Stimulated activated naive CD8-positive, alpha-beta T cell treated with anti-CD3 and anti-CD28 coated beads, Interleukin-15, Interleukin-2, amounts not matched to agents 100 ng/mL and 50 ng/mL, for 24 hours (primary cell): Measurements from ENCODE around the gene KIF5B.
"Not testable (repeated sequence)": the region's sequence is repeated elsewhere in the genome, so short reads cannot be mapped to it uniquely, and the experiment has no call there.

Experiments
- H3K27ac Mint-ChIP-seq: one replicate; pipeline ENCODE4 v1.8.0; 2021; ENCODE audit warnings: mild to moderate bottlenecking, mixed read lengths
- H3K27me3 Mint-ChIP-seq: one replicate; pipeline ENCODE4 v1.8.0; 2021; ENCODE audit warnings: mixed read lengths
- H3K36me3 Mint-ChIP-seq: one replicate; pipeline ENCODE4 v1.8.0; 2021; ENCODE audit warnings: low read depth, mixed read lengths
- H3K4me1 Mint-ChIP-seq: one replicate; pipeline ENCODE4 v1.8.0; 2021; ENCODE audit warnings: low read depth, mixed read lengths
- H3K4me3 Mint-ChIP-seq: one replicate; pipeline ENCODE4 v1.8.0; 2021; ENCODE audit warnings: mild to moderate bottlenecking, mixed read lengths
- H3K9me3 Mint-ChIP-seq: one replicate; pipeline ENCODE4 v1.8.0; 2021; ENCODE audit warnings: mixed read lengths

The KIF5B gene

DNA sequence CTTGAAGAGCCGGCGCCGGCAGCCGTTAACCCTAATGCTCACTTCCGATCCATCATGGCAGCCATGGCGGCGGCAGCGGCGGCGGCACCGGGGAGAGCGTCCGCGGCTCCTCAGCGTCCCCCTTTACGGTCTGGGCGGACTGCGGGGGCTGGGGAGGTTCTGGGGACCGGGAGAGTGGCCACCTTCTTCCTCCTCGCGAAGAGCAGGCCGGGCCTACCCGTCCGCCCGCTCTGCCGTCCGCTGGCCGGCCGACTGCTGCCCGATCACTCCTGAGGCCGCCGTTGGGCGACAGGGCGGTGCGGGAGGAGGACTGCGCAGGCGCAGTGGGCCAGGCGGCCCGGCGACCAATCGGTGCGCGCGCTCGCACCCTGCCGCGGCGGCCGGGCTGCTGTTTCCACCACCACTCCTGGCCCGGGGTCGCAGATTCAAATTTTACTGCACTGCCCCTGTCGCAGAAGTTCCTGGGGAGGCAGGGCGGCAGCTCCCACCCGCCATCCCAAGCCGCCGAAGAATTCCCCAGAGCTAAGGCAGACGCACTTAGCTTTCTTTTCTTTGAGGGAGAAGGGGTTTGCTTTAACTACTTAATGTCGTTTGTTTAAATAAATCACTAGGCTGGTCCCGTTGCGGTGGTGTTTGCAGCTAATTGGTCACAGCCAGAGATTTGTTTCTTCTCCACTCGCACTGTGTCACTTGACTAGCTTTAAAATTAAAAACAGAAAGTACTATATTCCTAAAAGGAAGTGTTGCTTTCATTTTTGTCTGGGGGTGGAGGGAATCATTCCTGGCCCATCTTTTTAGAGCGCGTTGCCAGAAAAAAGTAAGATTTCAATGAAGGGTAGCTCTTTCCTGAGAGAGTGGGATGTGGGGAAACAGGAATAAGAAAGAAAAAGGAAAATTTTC lies at the start of gene KIF5B:
KIF5B (minus strand) TSS at position 290 of the 900 bp plus-strand sequence. CDS start 452 bp downstream, outside the sequence.
- Mint-ChIP-seq H3K27ac (peak within 1 kb of the TSS; percentile 93), H3K36me3 (peaks cover 15% of the 10 kb centered on the region), H3K27me3 (no peaks in the 10 kb centered on the region), H3K9me3 (no peaks in the 10 kb centered on the region), H3K4me3 (peak within 1 kb of the TSS; percentile 98), H3K4me1 (peaks cover 47% of the 10 kb centered on the region)

DNA sequence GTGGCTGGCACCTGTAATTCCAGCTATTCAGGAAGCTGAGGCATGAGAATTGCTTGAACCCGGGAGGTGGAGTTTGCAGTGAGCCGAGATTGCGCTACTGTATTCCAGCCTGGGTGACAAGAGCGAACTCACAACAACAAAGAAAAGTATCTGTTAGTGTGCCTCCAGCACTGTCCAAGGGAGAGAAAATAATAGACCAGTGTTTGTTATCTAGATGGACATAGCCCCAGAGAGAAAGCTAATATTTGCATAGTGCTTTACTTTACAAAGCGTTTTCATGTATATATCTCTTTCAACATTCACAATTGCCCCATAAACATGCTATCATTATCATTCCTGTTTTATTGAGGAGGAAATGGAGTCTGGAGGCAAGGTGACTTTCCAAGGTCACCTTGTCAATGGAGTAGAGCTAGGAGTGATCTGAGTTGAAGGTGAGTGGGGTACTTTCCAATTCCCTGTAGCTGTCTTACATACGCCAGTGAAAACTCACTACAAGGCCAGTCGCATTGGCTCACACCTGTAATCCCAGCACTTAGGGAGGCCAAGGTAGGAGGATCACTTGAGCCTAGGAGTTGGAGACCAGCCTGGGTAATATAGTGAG lies 49.7 kb upstream of the KIF5B start:
- H3K4me1 Mint-ChIP-seq, result no peaks in the 10 kb centered on the region
- H3K36me3 Mint-ChIP-seq, result no peaks in the 10 kb centered on the region
- H3K27me3 Mint-ChIP-seq, result no peaks in the 10 kb centered on the region
- no peak overlapping the region for H3K27ac Mint-ChIP-seq
- H3K9me3 Mint-ChIP-seq, result no peaks in the 10 kb centered on the region
- H3K4me3 Mint-ChIP-seq, result no peak overlapping the region

DNA sequence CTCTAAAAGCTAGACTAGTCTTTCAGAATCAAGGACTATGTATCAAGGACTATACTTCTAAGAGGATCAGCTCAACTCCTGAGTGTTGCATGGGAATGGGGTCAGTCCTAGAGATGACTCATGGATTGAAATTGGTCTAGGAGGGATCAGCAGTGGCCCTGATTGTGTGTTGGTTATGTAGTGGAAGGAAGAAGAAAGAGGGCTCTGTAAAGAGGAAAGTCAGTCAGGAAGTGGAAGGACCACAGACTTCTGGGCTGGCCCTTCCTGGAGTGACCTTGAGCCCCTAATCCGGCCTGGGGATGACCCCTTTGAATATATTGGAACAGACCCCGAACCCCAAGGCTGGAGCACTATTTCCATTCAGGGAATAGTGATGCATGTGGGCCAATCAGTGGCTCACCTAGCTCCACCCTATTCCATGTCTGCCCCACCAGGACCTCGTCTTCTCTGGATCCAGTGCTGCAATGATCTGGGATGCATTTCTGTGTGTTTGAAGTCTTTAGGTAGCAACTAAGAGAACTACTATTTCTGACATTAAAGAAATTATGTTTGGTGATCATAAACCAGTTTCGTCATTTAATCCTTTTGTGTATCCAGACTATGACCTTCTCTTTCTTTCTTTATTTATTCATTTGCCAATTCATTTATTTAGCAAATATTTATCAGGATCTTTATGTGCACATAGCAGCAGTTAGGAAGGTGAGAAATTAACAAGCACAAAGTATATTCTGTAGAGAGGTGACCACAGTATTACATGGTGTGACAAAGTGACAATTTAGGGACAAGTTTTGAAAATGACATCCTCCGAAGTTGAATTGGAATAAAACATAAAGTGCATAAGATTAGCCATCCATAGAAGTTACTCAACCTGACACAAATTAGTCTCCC lies 48.6 kb upstream of the KIF5B start:
- H3K4me1 Mint-ChIP-seq, result no peaks in the 10 kb centered on the region
- no peaks in the 10 kb centered on the region for H3K36me3 Mint-ChIP-seq
- H3K9me3 Mint-ChIP-seq, result no peaks in the 10 kb centered on the region
- H3K27me3 Mint-ChIP-seq, result no peaks in the 10 kb centered on the region
- no peak overlapping the region for H3K4me3 Mint-ChIP-seq
- H3K27ac Mint-ChIP-seq, result no peak overlapping the region

GRCh38 chr10:32104181-32104580 lies 48.0 kb upstream of the KIF5B start:
- H3K36me3 Mint-ChIP-seq, result no peaks in the 10 kb centered on the region
- H3K4me3 Mint-ChIP-seq, result no peak overlapping the region
- H3K4me1 Mint-ChIP-seq, result no peaks in the 10 kb centered on the region
- no peak overlapping the region for H3K27ac Mint-ChIP-seq
- no peaks in the 10 kb centered on the region for H3K9me3 Mint-ChIP-seq
- H3K27me3 Mint-ChIP-seq, result no peaks in the 10 kb centered on the region

DNA sequence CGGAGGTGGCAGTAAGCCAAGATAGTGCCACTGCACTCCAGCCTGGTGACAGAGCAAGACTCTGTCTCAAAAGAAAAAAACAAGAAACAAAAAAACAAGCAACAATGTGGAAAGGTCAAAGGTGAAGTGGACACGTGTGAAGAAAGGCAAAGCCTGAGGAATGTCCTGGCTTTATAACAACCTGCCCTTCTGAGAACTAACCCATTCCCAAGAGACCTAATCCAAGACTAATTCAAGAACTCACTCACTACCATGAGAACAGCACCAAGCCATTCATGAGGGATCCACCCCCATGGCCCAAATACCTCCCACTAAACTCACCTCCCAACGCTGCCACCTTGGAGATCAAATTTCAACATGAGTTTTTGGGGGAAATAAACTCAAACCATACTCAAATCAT lies 47.5 kb upstream of the KIF5B start:
- no peaks in the 10 kb centered on the region for H3K36me3 Mint-ChIP-seq
- H3K27ac Mint-ChIP-seq, result no peak overlapping the region
- no peak overlapping the region for H3K4me3 Mint-ChIP-seq
- no peaks in the 10 kb centered on the region for H3K4me1 Mint-ChIP-seq
- no peaks in the 10 kb centered on the region for H3K27me3 Mint-ChIP-seq
- H3K9me3 Mint-ChIP-seq, result no peaks in the 10 kb centered on the region

DNA sequence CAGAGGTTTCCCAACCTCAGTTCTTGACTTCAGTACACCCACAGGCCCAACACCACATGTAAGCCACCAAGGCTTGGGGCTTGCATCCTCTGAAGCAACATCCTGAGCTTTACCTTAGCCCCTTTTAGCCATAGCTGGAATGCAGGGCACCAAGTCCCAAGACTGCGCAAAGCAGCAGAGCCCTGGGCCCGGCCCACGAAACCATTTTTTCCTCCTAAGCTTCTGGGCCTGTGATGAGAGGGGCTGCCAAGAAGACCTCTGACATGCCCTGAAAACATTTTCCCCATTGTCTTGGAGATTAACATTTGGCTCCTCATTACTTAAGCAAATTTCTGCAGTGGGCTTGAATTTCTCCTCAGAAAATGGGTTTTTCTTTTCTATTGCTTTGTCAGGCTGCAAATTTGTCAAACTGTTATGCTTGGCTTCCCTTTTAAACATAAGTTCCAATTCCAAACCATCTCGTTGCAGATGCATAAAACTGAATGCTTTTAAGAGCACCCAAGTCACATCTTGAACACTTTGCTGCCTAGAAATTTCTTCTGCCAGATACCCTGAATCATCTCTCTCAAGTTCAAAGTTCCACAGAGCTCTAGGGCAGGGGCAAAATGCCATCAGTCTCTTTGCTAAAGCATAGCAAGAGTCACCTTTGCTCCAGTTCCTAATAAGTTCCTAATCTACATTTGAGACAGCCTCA lies 42.5 kb upstream of the KIF5B start:
- H3K9me3 Mint-ChIP-seq, H3K36me3 Mint-ChIP-seq, H3K27ac Mint-ChIP-seq, H3K27me3 Mint-ChIP-seq, H3K4me3 Mint-ChIP-seq, H3K4me1 Mint-ChIP-seq: not testable (repeated sequence)

DNA sequence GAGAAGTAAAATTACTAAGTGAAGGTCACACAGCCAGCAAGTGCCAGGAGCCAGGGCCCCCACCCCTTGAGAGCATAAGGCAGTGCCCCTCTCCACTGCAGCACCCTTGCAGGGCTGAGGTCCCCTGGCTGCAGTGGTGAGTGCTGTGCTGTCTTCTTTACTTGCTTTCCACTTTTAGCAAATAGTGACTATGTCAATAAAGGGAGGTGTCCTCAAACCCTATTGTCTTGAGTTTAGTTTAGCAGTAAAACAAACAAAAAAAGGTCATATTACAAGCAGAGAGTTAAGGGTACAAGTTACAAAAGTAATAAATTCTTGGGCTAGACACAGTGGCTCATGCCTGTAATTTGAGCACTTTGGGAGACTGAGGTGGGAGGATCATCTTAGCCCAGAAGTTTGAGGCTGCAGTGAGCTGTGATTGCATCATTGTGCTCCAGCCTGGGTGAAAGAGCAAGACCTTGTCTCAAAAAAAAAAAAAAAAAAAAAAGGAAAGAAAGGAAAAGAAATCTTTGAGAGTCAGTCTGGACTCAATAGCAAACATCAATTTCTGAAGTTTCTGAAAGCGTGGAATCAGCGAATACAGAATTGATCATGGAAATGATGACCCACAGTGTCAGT lies 39.0 kb upstream of the KIF5B start:
- no peaks in the 10 kb centered on the region for H3K4me1 Mint-ChIP-seq
- H3K36me3 Mint-ChIP-seq, result no peaks in the 10 kb centered on the region
- H3K4me3 Mint-ChIP-seq, result no peak overlapping the region
- no peaks in the 10 kb centered on the region for H3K27me3 Mint-ChIP-seq
- peaks cover 5% of the 10 kb centered on the region for H3K9me3 Mint-ChIP-seq
- no peak overlapping the region for H3K27ac Mint-ChIP-seq

DNA sequence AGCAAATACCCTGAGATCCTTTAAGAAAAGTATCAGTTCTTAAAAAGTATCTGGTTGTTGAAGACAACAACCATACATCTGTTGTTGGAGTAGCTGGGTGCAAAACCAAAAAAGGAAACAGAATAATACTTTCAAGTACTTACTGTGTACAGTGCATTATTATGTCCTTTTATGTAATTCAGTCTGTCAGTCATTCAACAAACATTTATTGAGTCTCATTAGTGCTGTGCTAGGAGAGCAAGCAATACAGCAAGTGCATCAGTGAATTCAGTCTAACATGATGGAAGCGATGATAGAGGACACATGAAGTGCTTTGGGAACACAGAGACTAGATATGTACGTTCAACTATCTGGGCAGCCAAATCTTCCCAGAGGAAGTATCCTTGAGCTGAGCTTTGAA lies 37.4 kb upstream of the KIF5B start:
- H3K36me3 Mint-ChIP-seq, result no peaks in the 10 kb centered on the region

DNA sequence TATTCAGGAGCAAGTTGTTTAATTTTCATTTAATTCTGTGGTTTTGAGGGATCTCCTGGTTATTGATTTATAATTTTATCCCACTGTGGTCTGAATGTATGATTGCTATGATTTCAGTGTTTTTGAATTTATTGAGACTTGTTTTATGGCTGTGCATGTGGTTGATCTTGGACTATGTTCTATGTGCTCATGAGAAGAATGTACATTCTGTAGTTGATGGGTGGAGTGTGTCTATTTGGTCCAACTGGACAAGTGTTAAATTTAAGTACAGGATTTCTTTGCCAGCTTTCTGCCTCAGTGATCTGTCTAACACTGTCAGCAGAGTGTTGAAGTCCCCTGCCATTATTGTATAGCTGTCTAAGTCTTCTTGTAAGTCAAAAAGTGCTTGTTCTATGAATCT lies 34.8 kb upstream of the KIF5B start:
- no peak overlapping the region for H3K27ac Mint-ChIP-seq
- no peaks in the 10 kb centered on the region for H3K36me3 Mint-ChIP-seq
- no peaks in the 10 kb centered on the region for H3K4me1 Mint-ChIP-seq
- H3K9me3 Mint-ChIP-seq, result no peaks in the 10 kb centered on the region
- no peak overlapping the region for H3K4me3 Mint-ChIP-seq
- no peaks in the 10 kb centered on the region for H3K27me3 Mint-ChIP-seq

More for the DNA sequence above, 37.4 kb upstream of the KIF5B start:
- Mint-ChIP-seq H3K27ac (no peak overlapping the region), H3K9me3 (peaks cover 5% of the 10 kb centered on the region), H3K4me3 (no peak overlapping the region), H3K4me1 (no peaks in the 10 kb centered on the region), H3K27me3 (no peaks in the 10 kb centered on the region)

DNA sequence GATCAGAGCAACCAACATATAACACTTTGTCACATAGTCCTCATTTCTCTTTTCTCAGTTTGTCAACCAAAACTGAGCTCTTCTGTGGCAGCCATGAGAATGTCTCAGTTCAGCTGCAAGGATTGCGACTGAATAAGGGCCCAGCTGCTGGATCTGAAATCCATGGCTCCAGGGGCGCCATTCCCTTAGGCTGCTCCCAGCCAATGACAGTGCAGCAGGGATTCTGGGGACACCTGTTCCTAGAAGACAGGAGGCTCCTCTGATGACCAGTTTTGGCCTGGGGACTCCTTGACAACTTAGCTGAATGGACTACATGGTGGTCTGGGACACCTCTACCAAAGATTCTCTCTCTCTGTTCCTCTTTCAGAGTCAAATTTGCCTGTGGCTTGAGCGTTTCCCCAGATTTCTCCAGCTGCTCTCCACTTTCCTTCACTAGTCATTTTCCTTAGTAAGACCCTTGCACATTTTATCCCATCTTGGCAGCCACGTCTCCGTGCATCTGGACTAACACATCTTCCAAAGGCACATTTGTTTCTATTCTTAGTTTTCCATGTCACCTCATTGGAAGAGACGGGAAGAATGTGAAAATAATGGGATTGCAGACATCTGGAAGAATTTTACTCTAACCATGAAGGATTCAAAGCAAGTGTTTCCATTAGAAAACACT lies 28.1 kb upstream of the KIF5B start:
- H3K27ac Mint-ChIP-seq, result no peak overlapping the region
- H3K27me3 Mint-ChIP-seq, result no peaks in the 10 kb centered on the region
- no peaks in the 10 kb centered on the region for H3K9me3 Mint-ChIP-seq
- no peaks in the 10 kb centered on the region for H3K36me3 Mint-ChIP-seq
- no peaks in the 10 kb centered on the region for H3K4me1 Mint-ChIP-seq
- H3K4me3 Mint-ChIP-seq, result no peak overlapping the region

DNA sequence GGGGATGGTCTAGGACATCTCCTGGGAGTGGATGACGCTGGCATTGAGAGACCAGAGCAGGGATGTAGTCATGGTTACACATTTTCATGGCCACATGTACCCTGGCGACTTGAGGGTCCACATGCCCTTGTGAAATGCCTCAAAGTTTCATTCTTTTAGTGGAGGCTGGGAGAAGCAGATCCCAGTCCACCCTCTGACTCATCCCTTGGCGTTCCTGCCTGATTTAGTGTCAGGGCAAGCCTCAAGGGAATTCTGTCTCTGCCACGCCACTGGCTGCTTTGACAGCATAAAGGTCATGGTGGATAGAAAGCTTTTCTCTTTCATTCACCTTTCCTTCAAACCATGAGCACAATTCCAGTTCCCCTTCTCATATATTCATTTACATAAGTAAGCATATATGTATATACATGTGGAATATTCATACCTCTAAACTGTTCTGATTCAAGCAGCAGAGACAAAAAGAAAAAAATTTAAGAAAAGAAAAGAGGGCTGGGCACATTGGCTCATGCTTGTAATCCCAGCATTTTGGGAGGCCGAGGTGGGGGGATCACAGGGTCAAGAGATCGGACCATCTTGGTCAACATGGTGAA lies 21.8 kb upstream of the KIF5B start:
- Mint-ChIP-seq H3K36me3 (no peaks in the 10 kb centered on the region), H3K4me3 (no peak overlapping the region), H3K27ac (no peak overlapping the region), H3K9me3 (no peaks in the 10 kb centered on the region), H3K27me3 (no peaks in the 10 kb centered on the region), H3K4me1 (no peaks in the 10 kb centered on the region)

DNA sequence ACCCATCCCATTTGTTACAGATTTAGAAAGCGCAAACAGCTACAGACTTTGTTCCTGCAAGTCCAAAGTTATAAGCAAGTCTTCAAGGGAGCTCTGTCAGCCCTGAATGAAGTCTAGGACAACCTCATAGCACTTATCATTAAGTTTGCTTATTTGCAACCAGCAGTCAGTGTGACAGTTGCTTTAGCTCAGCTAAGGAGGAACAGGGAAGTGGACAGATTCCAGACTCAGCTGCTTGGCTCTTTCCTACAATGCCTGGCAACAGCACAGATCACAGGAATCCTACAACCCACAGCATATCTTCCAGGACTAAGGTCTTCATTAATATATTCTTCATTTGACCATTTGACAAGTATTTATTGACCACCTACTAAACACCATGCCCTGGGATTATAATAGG lies 17.4 kb upstream of the KIF5B start:
- Mint-ChIP-seq H3K27me3 (no peaks in the 10 kb centered on the region), H3K36me3 (no peaks in the 10 kb centered on the region), H3K9me3 (no peaks in the 10 kb centered on the region), H3K27ac (no peak overlapping the region), H3K4me1 (no peaks in the 10 kb centered on the region), H3K4me3 (no peak overlapping the region)

DNA sequence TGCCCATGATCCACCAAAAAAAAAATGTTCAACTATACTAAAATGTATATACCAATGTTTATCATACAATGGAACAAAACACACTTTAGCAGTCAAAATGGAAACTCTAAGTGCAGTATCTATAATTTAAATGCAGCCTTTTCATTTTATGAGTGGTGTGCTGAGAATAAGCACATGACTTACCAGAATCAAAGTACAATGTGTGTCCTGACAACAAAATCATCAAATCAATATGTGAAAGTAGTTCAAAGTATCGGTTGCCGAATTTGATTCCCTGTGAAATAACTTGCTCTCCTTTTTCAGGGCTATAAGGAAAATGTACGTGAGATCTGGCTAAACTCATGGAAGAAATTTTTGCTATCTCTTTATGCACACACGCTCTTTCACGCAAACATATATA lies 16.9 kb upstream of the KIF5B start:
- Mint-ChIP-seq H3K4me1 (no peaks in the 10 kb centered on the region), H3K27me3 (no peaks in the 10 kb centered on the region), H3K4me3 (no peak overlapping the region), H3K9me3 (no peaks in the 10 kb centered on the region), H3K27ac (no peak overlapping the region), H3K36me3 (no peaks in the 10 kb centered on the region)
